CD4-positive, alpha-beta memory T cell (primary cell): ENCODE results near the gene IL17B. TPM values are rescaled to one million over a fixed set of nuclear protein-coding genes. Genes with fewer than 3 reads are reported as not detected.

ENCODE experiments used
- CTCF ChIA-PET: fragments of 350-600 bp; sonication (Branson Sonifier 250); formaldehyde crosslinking; loops from one replicate; lab custom pipeline; 2021; ENCODE audit warnings: inconsistent platforms; ENCODE audit not compliant: partially characterized antibody; lab: Charles Lee
- POLR2A ChIA-PET: fragments of 350-600 bp; sonication (Branson Sonifier 250); formaldehyde crosslinking; loops from one replicate; lab custom pipeline; 2021; ENCODE audit not compliant: partially characterized antibody; lab: Charles Lee
- DNase-seq, 5 donors: peaks; one replicate each; pipeline versions ENCODE4 v3.0.0 to v3.0.0-alpha.2; 2020 to 2022; ENCODE audit warnings: mixed read lengths in 1 of 5
- H3K27ac ChIP-seq: one replicate; pipeline ENCODE4 v1.7.0; 2013; ENCODE audit warnings: low read depth, low read length
- H3K27me3 ChIP-seq: 2 replicates; pipeline ENCODE4 v1.7.0; 2013; ENCODE audit warnings: mild to moderate bottlenecking, low read length, moderate library complexity; ENCODE audit not compliant: insufficient read depth
- H3K36me3 ChIP-seq: 2 replicates; pipeline ENCODE4 v1.7.0; 2013; ENCODE audit warnings: mild to moderate bottlenecking, low read length, moderate library complexity; ENCODE audit not compliant: insufficient read depth
- H3K4me1 ChIP-seq: 2 replicates; pipeline ENCODE4 v1.7.0; 2013; ENCODE audit warnings: mild to moderate bottlenecking, low read length, moderate library complexity; ENCODE audit not compliant: insufficient read depth
- H3K4me3 ChIP-seq, 2 donors: one replicate each; pipeline ENCODE4 v1.7.0; 2013; ENCODE audit warnings: low read length in 2 of 2, mild to moderate bottlenecking in 1 of 2
- H3K9me3 ChIP-seq, 2 donors: one replicate each; pipeline ENCODE4 v1.7.0; 2013; ENCODE audit warnings: low read length in 2 of 2, control low read depth in 1 of 2; ENCODE audit not compliant: control insufficient read depth in 1 of 2
- H3K27ac Mint-ChIP-seq, 7 donors: one replicate each; pipeline ENCODE4 v1.8.0; 2020 to 2021; ENCODE audit warnings: mixed read lengths in 7 of 7, mild to moderate bottlenecking in 6 of 7, inconsistent platforms in 3 of 7, moderate library complexity in 3 of 7
- H3K27me3 Mint-ChIP-seq, 2 donors: one replicate each; pipeline ENCODE4 v1.8.0; 2020 to 2021; ENCODE audit warnings: mixed read lengths in 2 of 2
- H3K36me3 Mint-ChIP-seq, 2 donors: one replicate each; pipeline ENCODE4 v1.8.0; 2020 to 2021; ENCODE audit warnings: mixed read lengths in 2 of 2, inconsistent platforms in 1 of 2, mild to moderate bottlenecking in 1 of 2
- H3K4me1 Mint-ChIP-seq, 4 donors: one replicate each; pipeline ENCODE4 v1.8.0; 2020 to 2021; ENCODE audit warnings: mixed read lengths in 4 of 4, mild to moderate bottlenecking in 1 of 4
- H3K4me3 Mint-ChIP-seq, 8 donors: one replicate each; pipeline ENCODE4 v1.8.0; 2020 to 2021; ENCODE audit warnings: mixed read lengths in 8 of 8, mild to moderate bottlenecking in 7 of 8, moderate library complexity in 6 of 8, inconsistent platforms in 3 of 8
- H3K9me3 Mint-ChIP-seq, 8 donors: one replicate each; pipeline ENCODE4 v1.8.0; 2020 to 2021; ENCODE audit warnings: mixed read lengths in 8 of 8, mild to moderate bottlenecking in 5 of 8, inconsistent platforms in 3 of 8, moderate library complexity in 1 of 8
- intact Hi-C: fragments of 100-400 bp; cut with micrococcal nuclease; formaldehyde crosslinking; loops from one replicate; pipeline ENCODE4 v1.15.1; 2023
- polyA plus RNA-seq, 2 donors: library from polyadenylated mRNA; unstranded; fragments of 300-500 nt; fragmentation: Illumina TruSeq; gene quantifications; one replicate each; pipeline ENCODE4 v1.2.3, GENCODE V29; 2021
- total RNA-seq, 2 experiments: library from RNA; stranded (reverse); gene quantifications; one replicate each; pipeline ENCODE4 v1.2.3, GENCODE V29; 2021

The IL17B gene, protein sequence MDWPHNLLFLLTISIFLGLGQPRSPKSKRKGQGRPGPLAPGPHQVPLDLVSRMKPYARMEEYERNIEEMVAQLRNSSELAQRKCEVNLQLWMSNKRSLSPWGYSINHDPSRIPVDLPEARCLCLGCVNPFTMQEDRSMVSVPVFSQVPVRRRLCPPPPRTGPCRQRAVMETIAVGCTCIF
- not detected for total RNA-seq
- polyA plus RNA-seq = not detected

DNA sequence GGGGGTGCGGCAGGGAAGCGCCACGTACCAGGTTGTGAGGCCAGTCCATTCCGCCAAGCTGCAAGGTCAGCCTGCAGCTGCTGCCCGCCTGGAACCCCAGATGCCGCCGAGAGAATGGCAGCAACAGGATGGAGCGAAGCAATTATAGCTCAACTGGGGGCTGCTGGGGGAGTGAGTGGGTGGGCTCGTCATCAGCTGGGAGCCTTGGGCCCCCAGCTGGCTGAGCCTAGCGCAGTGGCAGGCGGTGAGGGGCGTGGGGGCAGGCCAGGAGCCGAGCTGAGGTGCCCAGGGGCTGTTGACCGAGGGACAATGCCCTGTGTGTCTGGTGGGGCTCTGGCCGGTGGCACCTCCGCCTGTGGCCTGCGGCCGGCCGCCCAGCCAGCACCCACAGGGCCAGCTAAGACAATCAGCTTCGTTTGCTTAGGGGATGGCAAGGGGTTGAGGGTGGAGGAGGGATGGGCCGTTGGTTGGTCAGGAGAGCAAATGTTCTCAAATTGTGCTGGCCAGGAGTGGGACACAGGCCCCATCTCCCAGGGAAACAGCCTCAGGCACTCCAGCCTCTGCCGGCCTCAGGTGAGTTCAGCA lies at the start of gene IL17B:
Gene IL17B (minus strand): TSS at position 116 of the 585 bp plus-strand sequence. CDS start 67 bp downstream, at position 49.
- ChIA-PET POLR2A (no interaction called here), CTCF (interaction anchor here (0.7 to 6.9 kb wide), 11 partner anchors 8 to 189 kb away, joined by 3 to 84 read pairs (median 5); partner anchors contain the start of gene GRPEL2)
- H3K27ac Mint-ChIP-seq = peak within 1 kb of the TSS in 1 of 7 donors; percentile 40

DNA sequence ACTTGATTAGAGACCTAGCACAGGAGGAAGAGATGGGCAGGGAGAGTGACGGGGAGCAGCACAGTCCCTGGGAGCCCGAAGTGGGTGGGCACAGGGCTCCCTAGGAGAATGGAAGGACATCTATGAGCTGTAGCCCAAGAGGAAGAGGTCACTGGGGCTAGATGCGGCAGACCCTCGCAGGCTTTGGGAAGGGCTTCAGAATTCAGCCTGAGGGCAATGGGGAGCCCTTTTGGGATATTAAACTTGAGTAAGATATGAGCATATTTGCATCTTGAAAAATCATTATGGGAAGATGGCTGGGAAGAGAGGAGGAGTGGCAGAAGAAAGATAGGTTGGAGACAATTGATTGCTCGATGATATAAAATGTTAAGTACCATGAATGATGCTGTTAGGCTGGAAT lies 48.9 kb upstream of the IL17B start:
- Histone ChIP-seq H3K27me3 (no peaks in the 10 kb centered on the region), H3K27ac (no peak overlapping the region), H3K4me3 (no peak overlapping the region), H3K9me3 (no peaks in the 10 kb centered on the region), H3K36me3 (no peaks in the 10 kb centered on the region), H3K4me1 (no peaks in the 10 kb centered on the region)
- Mint-ChIP-seq H3K9me3 (no peaks in the 10 kb centered on the region), H3K36me3 (no peaks in the 10 kb centered on the region), H3K27ac (no peak overlapping the region), H3K4me1 (peaks cover 0 to 7% (median 6%) of the 10 kb centered on the region in 4 donors), H3K27me3 (peaks cover 0 to 5% of the 10 kb centered on the region in 2 donors), H3K4me3 (no peak overlapping the region)
- ChIA-PET POLR2A (no interaction called here), CTCF (interaction anchor here (1.3 to 9.9 kb wide), 2 partner anchors 13 to 109 kb away, joined by 5 to 71 read pairs; no protein-coding TSS in a partner anchor)
- intact Hi-C loops = no loop called here
- DNase-seq = no peak

More for the DNA sequence above, at the start of gene IL17B:
- peaks cover 0 to 4% of the 10 kb centered on the region in 2 donors for H3K36me3 Mint-ChIP-seq
- Histone ChIP-seq H3K9me3 (no peaks in the 10 kb centered on the region), H3K4me3 (no peak within 1 kb of the TSS), H3K27me3 (no peaks in the 10 kb centered on the region), H3K27ac (no peak within 1 kb of the TSS), H3K36me3 (no peaks in the 10 kb centered on the region), H3K4me1 (no peaks in the 10 kb centered on the region)
- H3K27me3 Mint-ChIP-seq = peaks cover 3 to 4% of the 10 kb centered on the region in 2 donors
- H3K4me3 Mint-ChIP-seq = no peak within 1 kb of the TSS
- peaks cover 0 to 4% (median 1%) of the 10 kb centered on the region in 4 donors for H3K4me1 Mint-ChIP-seq
- intact Hi-C loops = no loop called here
- no peaks in the 10 kb centered on the region for H3K9me3 Mint-ChIP-seq
- no peak for DNase-seq

- no peak overlapping the region for H3K4me3 Mint-ChIP-seq
- Histone ChIP-seq H3K4me3 (no peak overlapping the region), H3K9me3 (no peaks in the 10 kb centered on the region), H3K36me3 (no peaks in the 10 kb centered on the region), H3K4me1 (no peaks in the 10 kb centered on the region), H3K27me3 (no peaks in the 10 kb centered on the region), H3K27ac (no peak overlapping the region)
- peaks cover 0 to 7% (median 6%) of the 10 kb centered on the region in 4 donors for H3K4me1 Mint-ChIP-seq
- no peaks in the 10 kb centered on the region for H3K36me3 Mint-ChIP-seq
- intact Hi-C loops = no loop called here
- peaks cover 0 to 5% of the 10 kb centered on the region in 2 donors for H3K27me3 Mint-ChIP-seq
- DNase-seq = no peak
- H3K27ac Mint-ChIP-seq = no peak overlapping the region
- no peaks in the 10 kb centered on the region for H3K9me3 Mint-ChIP-seq
- ChIA-PET POLR2A (no interaction called here), CTCF (no interaction called here)
Measured at GRCh38 chr5:149427374-149427773, 48.3 kb upstream of the IL17B start.

- intact Hi-C loops = no loop called here
- H3K4me1 Mint-ChIP-seq = peaks cover 0 to 11% (median 7%) of the 10 kb centered on the region in 4 donors
- Histone ChIP-seq H3K27me3 (no peaks in the 10 kb centered on the region), H3K4me1 (no peaks in the 10 kb centered on the region), H3K27ac (no peak overlapping the region), H3K9me3 (no peaks in the 10 kb centered on the region), H3K36me3 (no peaks in the 10 kb centered on the region), H3K4me3 (no peak overlapping the region)
- H3K27me3 Mint-ChIP-seq = peaks cover 0 to 6% of the 10 kb centered on the region in 2 donors
- no peak overlapping the region for H3K4me3 Mint-ChIP-seq
- H3K36me3 Mint-ChIP-seq = no peaks in the 10 kb centered on the region
- POLR2A ChIA-PET = no interaction called here
- no peaks in the 10 kb centered on the region for H3K9me3 Mint-ChIP-seq
- H3K27ac Mint-ChIP-seq = peak overlapping the region in 1 of 7 donors; percentile 36
- CTCF ChIA-PET = no interaction called here
- DNase-seq = no peak
Measured at GRCh38 chr5:149426931-149427330, 47.8 kb upstream of the IL17B start.

GRCh38 chr5:149425729-149426128 lies 46.6 kb upstream of the IL17B start:
- ChIA-PET CTCF (interaction anchor here (2.1 kb wide), 1 partner anchor 9 kb away, joined by 6 read pairs; no protein-coding TSS in a partner anchor), POLR2A (no interaction called here)
- Mint-ChIP-seq H3K4me3 (no peak overlapping the region), H3K36me3 (no peaks in the 10 kb centered on the region), H3K27ac (no peak overlapping the region), H3K4me1 (peaks cover 0 to 4% (median 1%) of the 10 kb centered on the region in 4 donors), H3K27me3 (peaks cover 0 to 8% of the 10 kb centered on the region in 2 donors), H3K9me3 (no peaks in the 10 kb centered on the region)
- no peaks in the 10 kb centered on the region for H3K9me3 ChIP-seq
- no peak for DNase-seq
- no peaks in the 10 kb centered on the region for H3K4me1 ChIP-seq
- H3K27ac ChIP-seq = no peak overlapping the region
- no peak overlapping the region for H3K4me3 ChIP-seq
- no peaks in the 10 kb centered on the region for H3K27me3 ChIP-seq
- H3K36me3 ChIP-seq = no peaks in the 10 kb centered on the region
- intact Hi-C loops = no loop called here

GRCh38 chr5:149424371-149425315 lies 45.6 kb upstream of the IL17B start:
- H3K9me3 ChIP-seq = no peaks in the 10 kb centered on the region
- Mint-ChIP-seq H3K27me3 (peaks cover 0 to 8% of the 10 kb centered on the region in 2 donors), H3K9me3 (no peaks in the 10 kb centered on the region), H3K4me1 (peaks cover 0 to 4% (median under 1%) of the 10 kb centered on the region in 4 donors), H3K27ac (no peak overlapping the region), H3K4me3 (no peak overlapping the region), H3K36me3 (no peaks in the 10 kb centered on the region)
- H3K27me3 ChIP-seq = no peaks in the 10 kb centered on the region
- no peak for DNase-seq
- no peak overlapping the region for H3K27ac ChIP-seq
- H3K4me1 ChIP-seq = no peaks in the 10 kb centered on the region
- intact Hi-C loops = no loop called here
- no peak overlapping the region for H3K4me3 ChIP-seq
- H3K36me3 ChIP-seq = no peaks in the 10 kb centered on the region
- ChIA-PET POLR2A (no interaction called here), CTCF (interaction anchor here (1.4 to 2.1 kb wide), 3 partner anchors 9 to 56 kb away, joined by 3 to 10 read pairs (median 6); no protein-coding TSS in a partner anchor)
